ENCODE results near the gene CPB2.

DNA sequence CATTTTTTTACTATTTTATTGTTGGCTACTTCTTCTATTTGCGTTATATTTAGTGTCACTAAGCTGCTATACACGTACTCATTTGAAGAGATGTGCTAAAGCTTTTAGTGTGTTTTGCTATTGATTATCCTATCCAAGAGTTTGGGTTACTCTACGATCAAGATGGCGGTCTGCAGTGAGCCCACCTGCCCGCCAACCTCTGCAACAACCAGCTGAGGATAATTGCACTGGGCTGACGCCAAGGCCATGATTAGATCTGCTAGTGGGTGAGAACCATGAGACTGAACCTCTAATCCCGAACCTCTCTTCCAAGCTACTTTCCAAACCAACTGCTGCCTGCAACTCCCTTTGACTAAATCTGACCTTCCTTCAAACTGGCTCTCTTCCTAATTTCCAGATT is 1.8 kb downstream of the CPB2 start:
- TF ChIP-seq, protein P1, sequence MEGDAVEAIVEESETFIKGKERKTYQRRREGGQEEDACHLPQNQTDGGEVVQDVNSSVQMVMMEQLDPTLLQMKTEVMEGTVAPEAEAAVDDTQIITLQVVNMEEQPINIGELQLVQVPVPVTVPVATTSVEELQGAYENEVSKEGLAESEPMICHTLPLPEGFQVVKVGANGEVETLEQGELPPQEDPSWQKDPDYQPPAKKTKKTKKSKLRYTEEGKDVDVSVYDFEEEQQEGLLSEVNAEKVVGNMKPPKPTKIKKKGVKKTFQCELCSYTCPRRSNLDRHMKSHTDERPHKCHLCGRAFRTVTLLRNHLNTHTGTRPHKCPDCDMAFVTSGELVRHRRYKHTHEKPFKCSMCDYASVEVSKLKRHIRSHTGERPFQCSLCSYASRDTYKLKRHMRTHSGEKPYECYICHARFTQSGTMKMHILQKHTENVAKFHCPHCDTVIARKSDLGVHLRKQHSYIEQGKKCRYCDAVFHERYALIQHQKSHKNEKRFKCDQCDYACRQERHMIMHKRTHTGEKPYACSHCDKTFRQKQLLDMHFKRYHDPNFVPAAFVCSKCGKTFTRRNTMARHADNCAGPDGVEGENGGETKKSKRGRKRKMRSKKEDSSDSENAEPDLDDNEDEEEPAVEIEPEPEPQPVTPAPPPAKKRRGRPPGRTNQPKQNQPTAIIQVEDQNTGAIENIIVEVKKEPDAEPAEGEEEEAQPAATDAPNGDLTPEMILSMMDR (IDR thresholded peaks at IDR 0.05): no peak
- no peak for TF ChIP-seq POLR2A (IDR thresholded peaks at IDR 0.05)
